Measurements from ENCODE around the gene ZP2. TPM values are rescaled to one million over a fixed set of nuclear protein-coding genes. Genes with fewer than 3 reads are reported as not detected.
"Not testable (repeated sequence)": the region's sequence is repeated elsewhere in the genome, so short reads cannot be mapped to it uniquely, and the experiment has no call there.

The ZP2 gene
- total RNA-seq, 1 experiment from 2014 or later, result not detected

- H3K9me3 ChIP-seq, result no peaks in the 10 kb centered on the region
- peaks cover 16% of the 10 kb centered on the region for H3K36me3 Mint-ChIP-seq (ENCODE audit: insufficient read depth, unreplicated experiment)
- POLR2A ChIA-PET, result interaction anchor here (0.8 kb wide), 1 partner anchor 142 kb away, joined by 4 read pairs; no protein-coding TSS in a partner anchor
- BruUV-seq (replicated peaks), result no TSS peak
- H3K4me1 ChIP-seq, result no peaks in the 10 kb centered on the region
- DNase-seq, result peak; percentile 80 to 86
- CTCF ChIA-PET, result interaction anchor here (0.7 to 1.5 kb wide), 3 partner anchors 30 to 143 kb away, joined by 3 to 9 read pairs (median 3); no protein-coding TSS in a partner anchor
- H3K4me3 ChIP-seq (ENCODE audit: low read depth, low read length), result peak within 1 kb of the TSS; percentile 74
- H3K27me3 Mint-ChIP-seq (ENCODE audit: insufficient read depth, unreplicated experiment), result no peaks in the 10 kb centered on the region
- no peaks in the 10 kb centered on the region for H3K36me3 ChIP-seq (ENCODE audit: control insufficient read depth, insufficient read depth, low read length)
- H3K4me3 Mint-ChIP-seq (ENCODE audit: unreplicated experiment), result peak within 1 kb of the TSS; percentile 99
- H3K27ac Mint-ChIP-seq (ENCODE audit: unreplicated experiment), result no peak within 1 kb of the TSS
- no peaks in the 10 kb centered on the region for H3K4me1 Mint-ChIP-seq (ENCODE audit: low read depth, unreplicated experiment)
- TF ChIP-seq CTCF (IDR thresholded peaks at IDR 0.05; ENCODE audit: insufficient read depth in 1 of 2, low read depth in 1 of 2, low read length in 1 of 2, severe bottlenecking in 1 of 2, unreplicated experiment in 1 of 2), result no peak
- H3K9me3 Mint-ChIP-seq (ENCODE audit: unreplicated experiment), result no peaks in the 10 kb centered on the region
- H3K27me3 ChIP-seq (replicated peaks; ENCODE audit: control insufficient read depth, insufficient read depth, low read length), result no peaks in the 10 kb centered on the region
- intact Hi-C loops (cut with micrococcal nuclease; ENCODE audit: unreplicated experiment), result loop anchor here (5.0 kb wide), 1 partner anchor 306 kb away; no protein-coding TSS in a partner anchor
These were observed 52.9 kb downstream of the ZP2 start, which contains the start of gene LDAF1 for GRCh38 chr16:21158208-21159110. LDAF1 (plus strand) TSS chr16:21158674; CDS start chr16:21161183, 2,509 bp downstream.

- CTCF ChIA-PET, result interaction anchor here (0.6 to 1.2 kb wide), 3 partner anchors 143 to 163 kb away, joined by 3 to 39 read pairs (median 5); no protein-coding TSS in a partner anchor
- no peaks in the 10 kb centered on the region for H3K9me3 Mint-ChIP-seq (ENCODE audit: unreplicated experiment)
- H3K36me3 ChIP-seq (ENCODE audit: control insufficient read depth, insufficient read depth, low read length), result no peaks in the 10 kb centered on the region
- POLR2A ChIA-PET, result no interaction called here
- BruUV-seq (replicated peaks), result no TSS peak
- H3K9me3 ChIP-seq, result no peaks in the 10 kb centered on the region
- TF ChIP-seq CTCF (IDR thresholded peaks at IDR 0.05; ENCODE audit: insufficient read depth in 1 of 2, low read depth in 1 of 2, low read length in 1 of 2, severe bottlenecking in 1 of 2, unreplicated experiment in 1 of 2), result no peak
- peaks cover 11% of the 10 kb centered on the region for H3K36me3 Mint-ChIP-seq (ENCODE audit: insufficient read depth, unreplicated experiment)
- peak overlapping the region; percentile 99 for H3K4me3 Mint-ChIP-seq (ENCODE audit: unreplicated experiment)
- no peaks in the 10 kb centered on the region for H3K27me3 Mint-ChIP-seq (ENCODE audit: insufficient read depth, unreplicated experiment)
- intact Hi-C loops (cut with micrococcal nuclease; ENCODE audit: unreplicated experiment), result loop anchor here (5.0 kb wide), 1 partner anchor 305 kb away; no protein-coding TSS in a partner anchor
- no peaks in the 10 kb centered on the region for H3K4me1 ChIP-seq
- no peaks in the 10 kb centered on the region for H3K27me3 ChIP-seq (replicated peaks; ENCODE audit: control insufficient read depth, insufficient read depth, low read length)
- no peak for DNase-seq
- H3K27ac Mint-ChIP-seq (ENCODE audit: unreplicated experiment), result no peak overlapping the region
- H3K4me1 Mint-ChIP-seq (ENCODE audit: low read depth, unreplicated experiment), result no peaks in the 10 kb centered on the region
- H3K4me3 ChIP-seq (ENCODE audit: low read depth, low read length), result no peak overlapping the region
These were observed 53.7 kb downstream of the ZP2 start for GRCh38 chr16:21157632-21158031.

- H3K9me3 Mint-ChIP-seq (ENCODE audit: unreplicated experiment), result no peaks in the 10 kb centered on the region
- H3K4me1 Mint-ChIP-seq (ENCODE audit: low read depth, unreplicated experiment), result no peaks in the 10 kb centered on the region
- H3K27me3 Mint-ChIP-seq (ENCODE audit: insufficient read depth, unreplicated experiment), result no peaks in the 10 kb centered on the region
- intact Hi-C loops (cut with micrococcal nuclease; ENCODE audit: unreplicated experiment), result loop anchor here (1.0 to 5.0 kb wide), 2 partner anchors 143 to 305 kb away; no protein-coding TSS in a partner anchor
- no peaks in the 10 kb centered on the region for H3K36me3 ChIP-seq (ENCODE audit: control insufficient read depth, insufficient read depth, low read length)
- TF ChIP-seq CTCF (IDR thresholded peaks at IDR 0.05; ENCODE audit: insufficient read depth in 1 of 2, low read depth in 1 of 2, low read length in 1 of 2, severe bottlenecking in 1 of 2, unreplicated experiment in 1 of 2), result peak; percentile 32 to 61
- ChIA-PET POLR2A (interaction anchor here (0.7 kb wide), 1 partner anchor 203 kb away, joined by 3 read pairs; no protein-coding TSS in a partner anchor), CTCF (interaction anchor here (0.6 to 1.2 kb wide), 9 partner anchors 32 to 164 kb away, joined by 3 to 39 read pairs (median 3); no protein-coding TSS in a partner anchor)
- no peaks in the 10 kb centered on the region for H3K9me3 ChIP-seq
- H3K27ac Mint-ChIP-seq (ENCODE audit: unreplicated experiment), result no peak overlapping the region
- H3K4me3 ChIP-seq (ENCODE audit: low read depth, low read length), result no peak overlapping the region
- H3K36me3 Mint-ChIP-seq (ENCODE audit: insufficient read depth, unreplicated experiment), result peaks cover 11% of the 10 kb centered on the region
- BruUV-seq (replicated peaks), result no TSS peak
- H3K4me3 Mint-ChIP-seq (ENCODE audit: unreplicated experiment), result no peak overlapping the region
- no peaks in the 10 kb centered on the region for H3K4me1 ChIP-seq
- H3K27me3 ChIP-seq (replicated peaks; ENCODE audit: control insufficient read depth, insufficient read depth, low read length), result no peaks in the 10 kb centered on the region
- DNase-seq, result peak; percentile 35 to 59
These were observed 54.5 kb downstream of the ZP2 start for GRCh38 chr16:21156767-21157467.

GRCh38 chr16:21156011-21156410 is 55.4 kb downstream of the ZP2 start:
- H3K36me3 ChIP-seq (ENCODE audit: control insufficient read depth, insufficient read depth, low read length); DNase-seq; H3K27me3 Mint-ChIP-seq (ENCODE audit: insufficient read depth, unreplicated experiment); H3K27me3 ChIP-seq (replicated peaks; ENCODE audit: control insufficient read depth, insufficient read depth, low read length); H3K9me3 ChIP-seq; H3K4me3 Mint-ChIP-seq (ENCODE audit: unreplicated experiment); H3K4me1 Mint-ChIP-seq (ENCODE audit: low read depth, unreplicated experiment); BruUV-seq (replicated peaks); POLR2A ChIA-PET; H3K27ac Mint-ChIP-seq (ENCODE audit: unreplicated experiment); H3K4me3 ChIP-seq (ENCODE audit: low read depth, low read length); H3K9me3 Mint-ChIP-seq (ENCODE audit: unreplicated experiment); H3K4me1 ChIP-seq: not testable (repeated sequence)
- peaks cover 11% of the 10 kb centered on the region for H3K36me3 Mint-ChIP-seq (ENCODE audit: insufficient read depth, unreplicated experiment)
- intact Hi-C loops (cut with micrococcal nuclease; ENCODE audit: unreplicated experiment), result loop anchor here (1.0 to 5.0 kb wide), 2 partner anchors 144 to 304 kb away; no protein-coding TSS in a partner anchor
- CTCF ChIA-PET, result interaction anchor here (1.0 kb wide), 1 partner anchor 117 kb away, joined by 5 read pairs; no protein-coding TSS in a partner anchor

Measured in Caco-2 (cell line).